HEK293 (cell line): ENCODE data around the gene NOSIP.

ENCODE experiments used
- FEZF1 ChIP-seq: fragments of 450-650 bp; formaldehyde crosslinking; IDR thresholded peaks from 2 replicates; pipeline ENCODE4 v1.5.1; 2016; ENCODE audit warnings: missing biosample characterization, missing genetic modification characterization
- KLF10 ChIP-seq: fragments of 450-650 bp; IDR thresholded peaks from 2 replicates; pipeline ENCODE4 v1.5.1; 2018; ENCODE audit warnings: missing biosample characterization, mild to moderate bottlenecking, missing genetic modification characterization
- KLF8 ChIP-seq: fragments of 450-650 bp; formaldehyde crosslinking; IDR thresholded peaks from 2 replicates; pipeline ENCODE4 v1.5.1; 2016; ENCODE audit warnings: missing biosample characterization, missing genetic modification characterization
- PRDM1 ChIP-seq: fragments of 450-650 bp; formaldehyde crosslinking; IDR thresholded peaks from 2 replicates; pipeline ENCODE4; 2016; ENCODE audit warnings: missing biosample characterization, missing genetic modification characterization
- ZEB2 ChIP-seq: fragments of 450-650 bp; formaldehyde crosslinking; IDR thresholded peaks from 2 replicates; pipeline ENCODE4 v1.5.1; 2016; ENCODE audit warnings: missing biosample characterization, missing genetic modification characterization
- ZNF140 ChIP-seq: fragments of 450-650 bp; formaldehyde crosslinking; IDR thresholded peaks from 2 replicates; pipeline ENCODE4 v1.5.1; 2016; ENCODE audit warnings: missing biosample characterization, missing genetic modification characterization
- ZNF16 ChIP-seq: fragments of 450-650 bp; formaldehyde crosslinking; IDR thresholded peaks from 2 replicates; pipeline ENCODE4 v1.5.1; 2016; ENCODE audit warnings: low read depth, missing biosample characterization, missing genetic modification characterization
- ZNF530 ChIP-seq: fragments of 450-650 bp; formaldehyde crosslinking; IDR thresholded peaks from 2 replicates; pipeline ENCODE4 v1.5.1; 2016; ENCODE audit warnings: low read depth, missing biosample characterization, missing genetic modification characterization
- ZNF596 ChIP-seq: fragments of 450-650 bp; IDR thresholded peaks from 2 replicates; pipeline ENCODE4 v1.5.0; 2018; ENCODE audit warnings: missing biosample characterization, mild to moderate bottlenecking, missing genetic modification characterization, moderate library complexity
- ZNF624 ChIP-seq: fragments of 450-650 bp; formaldehyde crosslinking; IDR thresholded peaks from 2 replicates; pipeline ENCODE4 v1.5.1; 2017; ENCODE audit warnings: missing biosample characterization, missing genetic modification characterization
- ZNF670 ChIP-seq: fragments of 450-650 bp; formaldehyde crosslinking; IDR thresholded peaks from 2 replicates; pipeline ENCODE4 v1.5.1; 2016; ENCODE audit warnings: missing biosample characterization, missing genetic modification characterization, low read depth
- ZNF76 ChIP-seq: fragments of 450-650 bp; formaldehyde crosslinking; IDR thresholded peaks from 2 replicates; pipeline ENCODE4; 2016; ENCODE audit warnings: low read depth, missing biosample characterization, missing genetic modification characterization, borderline replicate concordance
- TF ChIP-seq, protein P1 (sequence below): fragments of 450-650 bp; formaldehyde crosslinking; conservative IDR thresholded peaks from 2 replicates; pipeline ENCODE4 v1.5.1; 2016; ENCODE audit warnings: low read depth, missing biosample characterization, missing genetic modification characterization
- TF ChIP-seq, protein P2 (sequence below): fragments of 450-650 bp; IDR thresholded peaks from 2 replicates; pipeline ENCODE4 v1.5.1; 2018; ENCODE audit warnings: missing biosample characterization, missing genetic modification characterization
- TF ChIP-seq, protein P3 (sequence below): fragments of 450-650 bp; formaldehyde crosslinking; IDR thresholded peaks from 2 replicates; pipeline ENCODE4 v1.5.1; 2016; ENCODE audit warnings: missing biosample characterization, missing genetic modification characterization
- TF ChIP-seq, protein P4 (sequence below): fragments of 450-650 bp; formaldehyde crosslinking; IDR thresholded peaks from 2 replicates; pipeline ENCODE4 v1.5.1; 2016; ENCODE audit warnings: missing biosample characterization, missing genetic modification characterization
- TF ChIP-seq, protein P5 (sequence below): fragments of 450-650 bp; formaldehyde crosslinking; IDR thresholded peaks from 2 replicates; pipeline ENCODE4 v1.5.1; 2016; ENCODE audit warnings: missing biosample characterization, missing genetic modification characterization
- TF ChIP-seq, protein P6 (sequence below): fragments of 450-650 bp; formaldehyde crosslinking; IDR thresholded peaks from 2 replicates; pipeline ENCODE4 v1.5.1; 2017; ENCODE audit warnings: missing biosample characterization, missing genetic modification characterization
- TF ChIP-seq, protein P7 (sequence below): fragments of 450-650 bp; formaldehyde crosslinking; IDR thresholded peaks from 2 replicates; pipeline ENCODE4 v1.5.1; 2017; ENCODE audit warnings: missing biosample characterization, missing genetic modification characterization
- TF ChIP-seq, protein P8 (sequence below): fragments of 450-650 bp; formaldehyde crosslinking; optimal IDR thresholded peaks from 2 replicates; pipeline ENCODE3; 2016; ENCODE audit warnings: missing biosample characterization, mild to moderate bottlenecking, missing genetic modification characterization

Gene NOSIP

DNA sequence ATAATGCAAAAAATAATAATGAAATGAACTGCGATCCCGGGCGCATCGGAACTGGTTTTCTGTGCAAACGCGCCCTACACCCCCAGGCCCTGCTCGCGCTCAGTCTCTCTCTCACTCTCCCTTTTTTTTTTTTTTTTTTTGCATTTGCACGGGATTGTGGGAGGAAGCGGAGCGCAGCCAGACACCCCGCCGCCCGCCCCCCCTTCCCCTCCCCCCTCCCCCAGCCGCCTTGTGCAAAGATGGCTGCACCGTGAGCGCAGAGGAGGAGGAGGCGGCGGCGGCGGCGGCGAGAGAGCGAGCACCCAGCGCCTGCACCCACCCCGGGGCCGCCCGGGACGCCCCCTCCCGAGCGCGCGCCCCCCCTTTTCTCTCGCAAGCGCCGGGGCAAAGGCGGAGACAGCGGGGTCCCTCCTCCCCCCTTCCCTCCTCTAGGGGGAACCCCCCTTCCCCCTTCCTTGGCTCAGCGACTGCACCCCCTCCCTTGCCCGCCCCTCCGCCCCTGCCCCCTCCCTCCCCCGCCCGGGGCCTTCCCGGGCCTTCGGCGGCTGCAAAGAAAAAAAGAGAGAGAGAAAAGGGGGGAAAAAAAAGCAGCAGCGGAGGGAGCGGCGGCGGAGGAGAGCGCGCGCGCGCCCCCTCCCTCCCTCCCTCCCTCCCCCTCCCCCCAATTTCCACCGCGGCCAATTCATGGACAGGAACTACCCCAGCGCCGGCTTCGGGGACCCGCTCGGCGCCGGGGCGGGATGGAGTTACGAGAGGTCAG lies 10.8 kb upstream of the NOSIP start, which contains the start of gene PRR12 (continued):
- no peak for TF ChIP-seq ZNF16 (tag by site-specific recombination)
- TF ChIP-seq, protein P1, sequence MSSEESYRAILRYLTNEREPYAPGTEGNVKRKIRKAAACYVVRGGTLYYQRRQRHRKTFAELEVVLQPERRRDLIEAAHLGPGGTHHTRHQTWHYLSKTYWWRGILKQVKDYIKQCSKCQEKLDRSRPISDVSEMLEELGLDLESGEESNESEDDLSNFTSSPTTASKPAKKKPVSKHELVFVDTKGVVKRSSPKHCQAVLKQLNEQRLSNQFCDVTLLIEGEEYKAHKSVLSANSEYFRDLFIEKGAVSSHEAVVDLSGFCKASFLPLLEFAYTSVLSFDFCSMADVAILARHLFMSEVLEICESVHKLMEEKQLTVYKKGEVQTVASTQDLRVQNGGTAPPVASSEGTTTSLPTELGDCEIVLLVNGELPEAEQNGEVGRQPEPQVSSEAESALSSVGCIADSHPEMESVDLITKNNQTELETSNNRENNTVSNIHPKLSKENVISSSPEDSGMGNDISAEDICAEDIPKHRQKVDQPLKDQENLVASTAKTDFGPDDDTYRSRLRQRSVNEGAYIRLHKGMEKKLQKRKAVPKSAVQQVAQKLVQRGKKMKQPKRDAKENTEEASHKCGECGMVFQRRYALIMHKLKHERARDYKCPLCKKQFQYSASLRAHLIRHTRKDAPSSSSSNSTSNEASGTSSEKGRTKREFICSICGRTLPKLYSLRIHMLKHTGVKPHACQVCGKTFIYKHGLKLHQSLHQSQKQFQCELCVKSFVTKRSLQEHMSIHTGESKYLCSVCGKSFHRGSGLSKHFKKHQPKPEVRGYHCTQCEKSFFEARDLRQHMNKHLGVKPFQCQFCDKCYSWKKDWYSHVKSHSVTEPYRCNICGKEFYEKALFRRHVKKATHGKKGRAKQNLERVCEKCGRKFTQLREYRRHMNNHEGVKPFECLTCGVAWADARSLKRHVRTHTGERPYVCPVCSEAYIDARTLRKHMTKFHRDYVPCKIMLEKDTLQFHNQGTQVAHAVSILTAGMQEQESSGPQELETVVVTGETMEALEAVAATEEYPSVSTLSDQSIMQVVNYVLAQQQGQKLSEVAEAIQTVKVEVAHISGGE (tag by site-specific recombination): peak; percentile 34; the same call in 1 of the 2 replicates
- peak; percentile 76 for TF ChIP-seq ZNF76 (tag by site-specific recombination)
- no peak for TF ChIP-seq ZNF596
- no peak for TF ChIP-seq ZNF670 (tag by site-specific recombination)
- TF ChIP-seq, protein P2, sequence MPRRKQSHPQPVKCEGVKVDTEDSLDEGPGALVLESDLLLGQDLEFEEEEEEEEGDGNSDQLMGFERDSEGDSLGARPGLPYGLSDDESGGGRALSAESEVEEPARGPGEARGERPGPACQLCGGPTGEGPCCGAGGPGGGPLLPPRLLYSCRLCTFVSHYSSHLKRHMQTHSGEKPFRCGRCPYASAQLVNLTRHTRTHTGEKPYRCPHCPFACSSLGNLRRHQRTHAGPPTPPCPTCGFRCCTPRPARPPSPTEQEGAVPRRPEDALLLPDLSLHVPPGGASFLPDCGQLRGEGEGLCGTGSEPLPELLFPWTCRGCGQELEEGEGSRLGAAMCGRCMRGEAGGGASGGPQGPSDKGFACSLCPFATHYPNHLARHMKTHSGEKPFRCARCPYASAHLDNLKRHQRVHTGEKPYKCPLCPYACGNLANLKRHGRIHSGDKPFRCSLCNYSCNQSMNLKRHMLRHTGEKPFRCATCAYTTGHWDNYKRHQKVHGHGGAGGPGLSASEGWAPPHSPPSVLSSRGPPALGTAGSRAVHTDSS (tag by site-specific recombination): 0 out of 2 replicates have a peak, but pooled peaks have one; percentile 12
- TF ChIP-seq, protein P3, sequence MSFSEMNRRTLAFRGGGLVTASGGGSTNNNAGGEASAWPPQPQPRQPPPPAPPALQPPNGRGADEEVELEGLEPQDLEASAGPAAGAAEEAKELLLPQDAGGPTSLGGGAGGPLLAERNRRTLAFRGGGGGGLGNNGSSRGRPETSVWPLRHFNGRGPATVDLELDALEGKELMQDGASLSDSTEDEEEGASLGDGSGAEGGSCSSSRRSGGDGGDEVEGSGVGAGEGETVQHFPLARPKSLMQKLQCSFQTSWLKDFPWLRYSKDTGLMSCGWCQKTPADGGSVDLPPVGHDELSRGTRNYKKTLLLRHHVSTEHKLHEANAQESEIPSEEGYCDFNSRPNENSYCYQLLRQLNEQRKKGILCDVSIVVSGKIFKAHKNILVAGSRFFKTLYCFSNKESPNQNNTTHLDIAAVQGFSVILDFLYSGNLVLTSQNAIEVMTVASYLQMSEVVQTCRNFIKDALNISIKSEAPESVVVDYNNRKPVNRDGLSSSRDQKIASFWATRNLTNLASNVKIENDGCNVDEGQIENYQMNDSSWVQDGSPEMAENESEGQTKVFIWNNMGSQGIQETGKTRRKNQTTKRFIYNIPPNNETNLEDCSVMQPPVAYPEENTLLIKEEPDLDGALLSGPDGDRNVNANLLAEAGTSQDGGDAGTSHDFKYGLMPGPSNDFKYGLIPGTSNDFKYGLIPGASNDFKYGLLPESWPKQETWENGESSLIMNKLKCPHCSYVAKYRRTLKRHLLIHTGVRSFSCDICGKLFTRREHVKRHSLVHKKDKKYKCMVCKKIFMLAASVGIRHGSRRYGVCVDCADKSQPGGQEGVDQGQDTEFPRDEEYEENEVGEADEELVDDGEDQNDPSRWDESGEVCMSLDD (tag by site-specific recombination): no peak
- TF ChIP-seq ZNF140 (tag by site-specific recombination): no peak
- TF ChIP-seq, protein P4, sequence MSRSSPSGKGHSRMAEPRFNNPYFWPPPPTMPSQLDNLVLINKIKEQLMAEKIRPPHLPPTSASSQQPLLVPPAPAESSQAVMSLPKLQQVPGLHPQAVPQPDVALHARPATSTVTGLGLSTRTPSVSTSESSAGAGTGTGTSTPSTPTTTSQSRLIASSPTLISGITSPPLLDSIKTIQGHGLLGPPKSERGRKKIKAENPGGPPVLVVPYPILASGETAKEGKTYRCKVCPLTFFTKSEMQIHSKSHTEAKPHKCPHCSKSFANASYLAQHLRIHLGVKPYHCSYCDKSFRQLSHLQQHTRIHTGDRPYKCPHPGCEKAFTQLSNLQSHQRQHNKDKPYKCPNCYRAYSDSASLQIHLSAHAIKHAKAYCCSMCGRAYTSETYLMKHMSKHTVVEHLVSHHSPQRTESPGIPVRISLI: peak; percentile 52; the same call in 1 of the 2 replicates
- TF ChIP-seq, protein P5, sequence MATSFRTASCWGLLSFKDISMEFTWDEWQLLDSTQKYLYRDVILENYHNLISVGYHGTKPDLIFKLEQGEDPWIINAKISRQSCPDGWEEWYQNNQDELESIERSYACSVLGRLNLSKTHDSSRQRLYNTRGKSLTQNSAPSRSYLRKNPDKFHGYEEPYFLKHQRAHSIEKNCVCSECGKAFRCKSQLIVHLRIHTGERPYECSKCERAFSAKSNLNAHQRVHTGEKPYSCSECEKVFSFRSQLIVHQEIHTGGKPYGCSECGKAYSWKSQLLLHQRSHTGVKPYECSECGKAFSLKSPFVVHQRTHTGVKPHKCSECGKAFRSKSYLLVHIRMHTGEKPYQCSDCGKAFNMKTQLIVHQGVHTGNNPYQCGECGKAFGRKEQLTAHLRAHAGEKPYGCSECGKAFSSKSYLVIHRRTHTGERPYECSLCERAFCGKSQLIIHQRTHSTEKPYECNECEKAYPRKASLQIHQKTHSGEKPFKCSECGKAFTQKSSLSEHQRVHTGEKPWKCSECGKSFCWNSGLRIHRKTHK (tag by site-specific recombination): no peak
- TF ChIP-seq, protein P6, sequence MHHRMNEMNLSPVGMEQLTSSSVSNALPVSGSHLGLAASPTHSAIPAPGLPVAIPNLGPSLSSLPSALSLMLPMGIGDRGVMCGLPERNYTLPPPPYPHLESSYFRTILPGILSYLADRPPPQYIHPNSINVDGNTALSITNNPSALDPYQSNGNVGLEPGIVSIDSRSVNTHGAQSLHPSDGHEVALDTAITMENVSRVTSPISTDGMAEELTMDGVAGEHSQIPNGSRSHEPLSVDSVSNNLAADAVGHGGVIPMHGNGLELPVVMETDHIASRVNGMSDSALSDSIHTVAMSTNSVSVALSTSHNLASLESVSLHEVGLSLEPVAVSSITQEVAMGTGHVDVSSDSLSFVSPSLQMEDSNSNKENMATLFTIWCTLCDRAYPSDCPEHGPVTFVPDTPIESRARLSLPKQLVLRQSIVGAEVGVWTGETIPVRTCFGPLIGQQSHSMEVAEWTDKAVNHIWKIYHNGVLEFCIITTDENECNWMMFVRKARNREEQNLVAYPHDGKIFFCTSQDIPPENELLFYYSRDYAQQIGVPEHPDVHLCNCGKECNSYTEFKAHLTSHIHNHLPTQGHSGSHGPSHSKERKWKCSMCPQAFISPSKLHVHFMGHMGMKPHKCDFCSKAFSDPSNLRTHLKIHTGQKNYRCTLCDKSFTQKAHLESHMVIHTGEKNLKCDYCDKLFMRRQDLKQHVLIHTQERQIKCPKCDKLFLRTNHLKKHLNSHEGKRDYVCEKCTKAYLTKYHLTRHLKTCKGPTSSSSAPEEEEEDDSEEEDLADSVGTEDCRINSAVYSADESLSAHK (tag by site-specific recombination): no peak
- no peak for TF ChIP-seq KLF10
- TF ChIP-seq, protein P7, sequence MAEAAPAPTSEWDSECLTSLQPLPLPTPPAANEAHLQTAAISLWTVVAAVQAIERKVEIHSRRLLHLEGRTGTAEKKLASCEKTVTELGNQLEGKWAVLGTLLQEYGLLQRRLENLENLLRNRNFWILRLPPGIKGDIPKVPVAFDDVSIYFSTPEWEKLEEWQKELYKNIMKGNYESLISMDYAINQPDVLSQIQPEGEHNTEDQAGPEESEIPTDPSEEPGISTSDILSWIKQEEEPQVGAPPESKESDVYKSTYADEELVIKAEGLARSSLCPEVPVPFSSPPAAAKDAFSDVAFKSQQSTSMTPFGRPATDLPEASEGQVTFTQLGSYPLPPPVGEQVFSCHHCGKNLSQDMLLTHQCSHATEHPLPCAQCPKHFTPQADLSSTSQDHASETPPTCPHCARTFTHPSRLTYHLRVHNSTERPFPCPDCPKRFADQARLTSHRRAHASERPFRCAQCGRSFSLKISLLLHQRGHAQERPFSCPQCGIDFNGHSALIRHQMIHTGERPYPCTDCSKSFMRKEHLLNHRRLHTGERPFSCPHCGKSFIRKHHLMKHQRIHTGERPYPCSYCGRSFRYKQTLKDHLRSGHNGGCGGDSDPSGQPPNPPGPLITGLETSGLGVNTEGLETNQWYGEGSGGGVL: peak; percentile 94
- TF ChIP-seq KLF8: peak; percentile 21; the same call in 1 of the 2 replicates
- no peak for TF ChIP-seq ZNF624 (tag by site-specific recombination)
- TF ChIP-seq ZEB2 (tag by site-specific recombination): no peak
- no peak for TF ChIP-seq ZNF530 (tag by site-specific recombination)
- 0 out of 2 replicates have a peak, but pooled peaks have one; percentile 12 for TF ChIP-seq PRDM1 (tag by site-specific recombination)
- TF ChIP-seq FEZF1: peak; percentile 17; the same call in 1 of the 2 replicates
- TF ChIP-seq, protein P8, sequence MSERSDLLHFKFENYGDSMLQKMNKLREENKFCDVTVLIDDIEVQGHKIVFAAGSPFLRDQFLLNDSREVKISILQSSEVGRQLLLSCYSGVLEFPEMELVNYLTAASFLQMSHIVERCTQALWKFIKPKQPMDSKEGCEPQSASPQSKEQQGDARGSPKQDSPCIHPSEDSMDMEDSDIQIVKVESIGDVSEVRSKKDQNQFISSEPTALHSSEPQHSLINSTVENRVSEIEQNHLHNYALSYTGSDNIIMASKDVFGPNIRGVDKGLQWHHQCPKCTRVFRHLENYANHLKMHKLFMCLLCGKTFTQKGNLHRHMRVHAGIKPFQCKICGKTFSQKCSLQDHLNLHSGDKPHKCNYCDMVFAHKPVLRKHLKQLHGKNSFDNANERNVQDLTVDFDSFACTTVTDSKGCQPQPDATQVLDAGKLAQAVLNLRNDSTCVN: peak; percentile 40
